SJSA1 (cell line): Measurements from ENCODE around the gene RFX3. TPM values are rescaled to one million over a fixed set of nuclear protein-coding genes. Genes with fewer than 3 reads are reported as not detected.

Experiments
- DNase-seq, 2 experiments: peaks; one replicate each; pipeline ENCODE4 v3.0.0-alpha.2; 2015 to 2020; ENCODE audit warnings: low spot score in 2 of 2, low read depth in 1 of 2
- H3K27ac ChIP-seq: fragments of 250-450 bp; sonication (Bioruptor Pico); 2 replicates; pipeline ENCODE4 v1.5.1; 2020; ENCODE audit warnings: mild to moderate bottlenecking, moderate library complexity
- H3K27me3 ChIP-seq: fragments of 250-450 bp; sonication (Bioruptor Pico); replicated peaks from 2 replicates; pipeline ENCODE4 v1.5.1; 2020; ENCODE audit warnings: mild to moderate bottlenecking, moderate library complexity
- H3K36me3 ChIP-seq: fragments of 250-450 bp; sonication (Bioruptor Pico); 2 replicates; pipeline ENCODE4 v1.5.1; 2020; ENCODE audit warnings: mild to moderate bottlenecking
- H3K4me1 ChIP-seq: fragments of 250-450 bp; sonication (Bioruptor Pico); replicated peaks from 2 replicates; pipeline ENCODE4 v1.6.1; 2021; ENCODE audit warnings: mild to moderate bottlenecking
- H3K4me3 ChIP-seq: fragments of 250-450 bp; sonication (Bioruptor Pico); 2 replicates; pipeline ENCODE4 v1.5.1; 2020; ENCODE audit warnings: mild to moderate bottlenecking
- H3K9me3 ChIP-seq: fragments of 250-450 bp; sonication (Bioruptor Pico); replicated peaks from 2 replicates; pipeline ENCODE4 v1.5.1; 2020; ENCODE audit warnings: mild to moderate bottlenecking
- total RNA-seq: library from RNA; depleted of rRNA; stranded (reverse); fragments of >200 nt; shearing (Covaris generic); gene quantifications from 2 replicates; pipeline ENCODE4 v1.2.3, GENCODE V29; 2014

Gene RFX3
- total RNA-seq, 1 experiment from 2014 or later = 0.32 TPM

GRCh38 chr9:3239240-3239639 lies 286.6 kb downstream of the RFX3 start:
- Histone ChIP-seq H3K36me3 (no peaks in the 10 kb centered on the region), H3K4me3 (no peak overlapping the region), H3K27ac (no peak overlapping the region), H3K4me1 (no peaks in the 10 kb centered on the region), H3K27me3 (no peaks in the 10 kb centered on the region), H3K9me3 (no peaks in the 10 kb centered on the region)
- no peak for DNase-seq

DNA sequence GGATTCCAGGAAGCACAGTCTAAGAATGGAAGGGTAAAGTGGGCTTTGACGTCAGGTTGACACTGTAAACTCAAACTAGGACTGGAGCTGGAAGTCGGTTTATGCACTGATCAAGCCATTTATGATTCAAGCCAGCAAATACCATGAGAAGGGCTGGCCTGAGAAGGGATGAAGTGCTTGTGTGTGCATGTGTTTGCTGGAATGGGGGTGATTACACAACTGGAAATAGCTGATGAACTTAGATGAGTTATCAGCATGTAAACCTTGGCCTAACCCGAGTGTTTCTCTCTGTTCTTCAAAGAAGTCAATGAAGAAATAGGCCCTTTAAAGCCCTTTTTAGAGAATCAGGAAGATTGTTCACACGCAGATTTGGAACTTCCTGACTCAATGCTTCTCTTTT lies 287.6 kb downstream of the RFX3 start:
- H3K27ac ChIP-seq = no peak overlapping the region
- H3K4me3 ChIP-seq = no peak overlapping the region
- H3K9me3 ChIP-seq = no peaks in the 10 kb centered on the region
- no peaks in the 10 kb centered on the region for H3K36me3 ChIP-seq
- H3K27me3 ChIP-seq = no peaks in the 10 kb centered on the region
- no peak for DNase-seq
- H3K4me1 ChIP-seq = no peaks in the 10 kb centered on the region

DNA sequence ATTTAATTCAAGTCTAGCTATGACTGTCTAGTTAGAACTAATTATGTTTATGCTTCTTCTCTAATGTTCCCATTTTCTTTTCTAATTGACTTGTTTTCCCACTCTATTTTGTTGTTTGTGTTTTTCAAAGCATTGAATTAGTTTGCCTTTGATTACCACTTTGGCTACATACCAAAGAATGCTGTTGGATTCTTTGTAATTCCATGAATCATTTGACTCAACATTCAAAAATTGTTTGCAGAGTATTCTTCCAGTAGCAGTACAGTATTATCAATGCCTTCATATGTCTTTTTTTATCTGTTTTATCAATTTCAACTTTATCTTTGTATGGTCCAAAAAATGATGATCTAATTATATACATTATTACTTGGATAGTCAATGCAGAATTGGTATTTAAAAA lies 288.7 kb downstream of the RFX3 start:
- no peak overlapping the region for H3K4me3 ChIP-seq
- no peaks in the 10 kb centered on the region for H3K4me1 ChIP-seq
- no peak overlapping the region for H3K27ac ChIP-seq
- H3K36me3 ChIP-seq = no peaks in the 10 kb centered on the region
- H3K9me3 ChIP-seq = no peaks in the 10 kb centered on the region
- DNase-seq = no peak
- H3K27me3 ChIP-seq = no peaks in the 10 kb centered on the region

GRCh38 chr9:3235497-3235896 lies 290.3 kb downstream of the RFX3 start:
- DNase-seq = no peak
- no peaks in the 10 kb centered on the region for H3K9me3 ChIP-seq

DNA sequence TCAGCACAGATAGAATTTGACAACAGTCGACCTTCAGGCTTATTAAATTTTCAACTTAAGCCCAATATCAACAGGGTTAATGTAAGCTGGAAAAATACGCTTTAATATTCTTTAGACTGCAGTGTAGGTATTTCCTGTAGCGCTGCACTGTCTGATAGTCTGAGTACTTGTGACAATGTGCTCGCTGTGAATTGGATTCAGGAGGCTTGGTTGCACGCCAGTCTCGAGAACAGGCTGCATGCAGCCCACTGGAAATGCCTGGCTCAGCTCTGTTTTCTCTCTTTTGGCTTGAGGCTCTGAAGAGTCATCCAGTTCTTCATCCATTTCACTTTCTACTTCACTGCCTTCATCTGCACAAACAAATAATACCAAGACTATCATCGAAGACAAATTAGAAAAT lies 300.9 kb downstream of the RFX3 start:
- Histone ChIP-seq H3K4me3 (no peak overlapping the region), H3K27me3 (no peaks in the 10 kb centered on the region), H3K9me3 (no peaks in the 10 kb centered on the region), H3K4me1 (no peaks in the 10 kb centered on the region), H3K27ac (no peak overlapping the region), H3K36me3 (no peaks in the 10 kb centered on the region)
- DNase-seq = no peak

More at GRCh38 chr9:3235497-3235896, 290.3 kb downstream of the RFX3 start:
- Histone ChIP-seq H3K4me1 (no peaks in the 10 kb centered on the region), H3K27ac (no peak overlapping the region), H3K36me3 (no peaks in the 10 kb centered on the region), H3K4me3 (no peak overlapping the region), H3K27me3 (no peaks in the 10 kb centered on the region)

- DNase-seq = no peak
- Histone ChIP-seq H3K36me3 (no peaks in the 10 kb centered on the region), H3K4me3 (no peak overlapping the region), H3K27ac (no peak overlapping the region), H3K4me1 (no peaks in the 10 kb centered on the region), H3K9me3 (no peaks in the 10 kb centered on the region), H3K27me3 (no peaks in the 10 kb centered on the region)
These were observed 310.1 kb downstream of the RFX3 start for GRCh38 chr9:3215658-3216057.

GRCh38 chr9:3214741-3215140 lies 311.1 kb downstream of the RFX3 start:
- Histone ChIP-seq H3K27ac (no peak overlapping the region), H3K9me3 (no peaks in the 10 kb centered on the region), H3K36me3 (no peaks in the 10 kb centered on the region), H3K4me1 (no peaks in the 10 kb centered on the region), H3K27me3 (no peaks in the 10 kb centered on the region), H3K4me3 (no peak overlapping the region)
- DNase-seq = no peak

- DNase-seq = no peak
- Histone ChIP-seq H3K9me3 (no peaks in the 10 kb centered on the region), H3K27me3 (no peaks in the 10 kb centered on the region), H3K4me3 (no peak overlapping the region), H3K27ac (no peak overlapping the region), H3K36me3 (no peaks in the 10 kb centered on the region), H3K4me1 (no peaks in the 10 kb centered on the region)
These were observed 320.2 kb downstream of the RFX3 start for GRCh38 chr9:3205421-3206095.

GRCh38 chr9:3200331-3200774 lies 325.4 kb downstream of the RFX3 start:
- no peaks in the 10 kb centered on the region for H3K9me3 ChIP-seq
- no peaks in the 10 kb centered on the region for H3K27me3 ChIP-seq
- no peaks in the 10 kb centered on the region for H3K4me1 ChIP-seq
- no peak for DNase-seq
- no peak overlapping the region for H3K27ac ChIP-seq
- H3K36me3 ChIP-seq = no peaks in the 10 kb centered on the region
- no peak overlapping the region for H3K4me3 ChIP-seq

DNA sequence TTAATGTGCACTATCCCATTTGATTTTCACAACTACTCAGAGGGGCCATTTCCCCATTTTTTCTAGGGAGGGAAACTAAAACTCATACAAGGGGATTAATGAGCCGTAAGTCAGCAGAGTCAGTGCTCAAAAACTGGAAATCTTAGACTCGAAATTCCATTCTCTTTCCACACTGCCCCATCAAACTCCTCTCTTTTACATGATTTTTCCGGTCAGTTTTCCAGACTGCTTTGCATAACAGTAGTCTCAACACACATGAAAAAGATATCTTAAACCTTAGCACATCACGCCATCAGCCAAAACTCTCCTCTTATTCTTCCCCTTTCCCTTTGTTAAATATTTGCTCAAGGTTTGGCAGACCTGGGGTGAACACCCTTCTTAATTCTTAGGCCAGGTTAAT lies 332.0 kb downstream of the RFX3 start:
- Histone ChIP-seq H3K27ac (no peak overlapping the region), H3K27me3 (no peaks in the 10 kb centered on the region), H3K4me3 (no peak overlapping the region), H3K36me3 (no peaks in the 10 kb centered on the region), H3K9me3 (no peaks in the 10 kb centered on the region), H3K4me1 (no peaks in the 10 kb centered on the region)
- no peak for DNase-seq

DNA sequence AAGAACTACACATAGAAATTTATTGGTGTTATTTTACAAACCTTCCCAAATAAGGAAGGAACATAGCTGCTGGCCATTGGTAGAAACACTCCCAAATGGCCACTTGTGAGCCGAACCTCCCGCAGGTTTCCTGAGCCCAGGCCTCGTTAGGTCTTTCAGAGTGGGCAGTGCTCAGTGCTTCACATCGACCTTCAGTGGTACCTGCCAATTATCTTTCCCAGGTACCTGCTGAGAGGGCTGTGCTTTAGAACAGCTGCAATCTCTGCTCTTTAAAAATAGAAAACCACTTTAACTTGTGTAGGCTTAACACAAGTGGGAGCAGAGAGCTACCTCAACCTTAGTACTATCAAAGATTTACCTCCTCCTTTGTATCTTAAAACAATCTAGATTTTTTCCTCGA lies 334.1 kb downstream of the RFX3 start:
- no peak for DNase-seq
- Histone ChIP-seq H3K9me3 (no peaks in the 10 kb centered on the region), H3K27me3 (no peaks in the 10 kb centered on the region)

GRCh38 chr9:3189113-3189861 lies 336.5 kb downstream of the RFX3 start:
- Histone ChIP-seq H3K4me1 (no peaks in the 10 kb centered on the region), H3K9me3 (no peaks in the 10 kb centered on the region), H3K4me3 (no peak overlapping the region), H3K27ac (no peak overlapping the region), H3K27me3 (no peaks in the 10 kb centered on the region), H3K36me3 (no peaks in the 10 kb centered on the region)
- no peak for DNase-seq

More for the DNA sequence above, 334.1 kb downstream of the RFX3 start:
- Histone ChIP-seq H3K4me1 (no peaks in the 10 kb centered on the region), H3K4me3 (no peak overlapping the region), H3K36me3 (no peaks in the 10 kb centered on the region), H3K27ac (no peak overlapping the region)

GRCh38 chr9:3186751-3187150 lies 339.1 kb downstream of the RFX3 start:
- H3K27me3 ChIP-seq = no peaks in the 10 kb centered on the region
- no peaks in the 10 kb centered on the region for H3K36me3 ChIP-seq
- no peaks in the 10 kb centered on the region for H3K4me1 ChIP-seq
- no peak for DNase-seq
- H3K27ac ChIP-seq = no peak overlapping the region
- H3K4me3 ChIP-seq = no peak overlapping the region
- H3K9me3 ChIP-seq = no peaks in the 10 kb centered on the region

GRCh38 chr9:3181049-3181953 lies 344.5 kb downstream of the RFX3 start:
- Histone ChIP-seq H3K9me3 (no peaks in the 10 kb centered on the region), H3K27me3 (peaks cover 8% of the 10 kb centered on the region; the same call in 1 of the 2 replicates), H3K36me3 (no peaks in the 10 kb centered on the region), H3K4me1 (no peaks in the 10 kb centered on the region), H3K27ac (no peak overlapping the region), H3K4me3 (no peak overlapping the region)
- DNase-seq = no peak
